GM15510 (cell line): ENCODE results near the gene EIF2B2.

Experiments
- POLR2A ChIP-seq: IDR thresholded peaks from 3 replicates; pipeline ENCODE4 v1.6.1; 2011; ENCODE audit warnings: borderline replicate concordance; ENCODE audit not compliant: insufficient read length; ENCODE audit errors: extremely low read depth

EIF2B2 gene

GRCh38 chr14:75044752-75045151 lies 42.0 kb downstream of the EIF2B2 start:
- TF ChIP-seq POLR2A = no peak

- TF ChIP-seq POLR2A = no peak
These were observed 43.6 kb downstream of the EIF2B2 start for GRCh38 chr14:75046275-75046674.

- no peak for TF ChIP-seq POLR2A
These were observed 44.2 kb downstream of the EIF2B2 start for GRCh38 chr14:75046899-75047298.

GRCh38 chr14:75047506-75047905 lies 44.8 kb downstream of the EIF2B2 start:
- no peak for TF ChIP-seq POLR2A

GRCh38 chr14:75048101-75048500 lies 45.4 kb downstream of the EIF2B2 start:
- no peak for TF ChIP-seq POLR2A

- no peak for TF ChIP-seq POLR2A
These were observed 46.4 kb downstream of the EIF2B2 start for GRCh38 chr14:75049136-75049535.

GRCh38 chr14:75049731-75050201 lies 47.0 kb downstream of the EIF2B2 start:
- TF ChIP-seq POLR2A = no peak

- peak; percentile 76 for TF ChIP-seq POLR2A
These were observed 48.3 kb downstream of the EIF2B2 start, which contains the start of gene MLH3 for GRCh38 chr14:75050852-75051555. MLH3 (minus strand) TSS chr14:75051467; CDS start chr14:75049655, 1,812 bp downstream.

- no peak for TF ChIP-seq POLR2A
These were observed 48.8 kb downstream of the EIF2B2 start for GRCh38 chr14:75051556-75051899.

- no peak for TF ChIP-seq POLR2A
These were observed 50.9 kb downstream of the EIF2B2 start for GRCh38 chr14:75053396-75054291.

GRCh38 chr14:75054421-75054820 lies 51.7 kb downstream of the EIF2B2 start:
- no peak for TF ChIP-seq POLR2A

- no peak for TF ChIP-seq POLR2A
These were observed 56.9 kb downstream of the EIF2B2 start for GRCh38 chr14:75059642-75060041.

- TF ChIP-seq POLR2A = no peak
These were observed 57.7 kb downstream of the EIF2B2 start for GRCh38 chr14:75060420-75060819.
